ENCODE results near the gene CKB.

GRCh38 chr14:103524002-103524935 lies 1.6 kb upstream of the CKB start:
- TF ChIP-seq ZNF589 (CRISPR knock-in tag; IDR thresholded peaks at IDR 0.05; ENCODE audit: low read depth) (no peak), SAFB (IDR thresholded peaks at IDR 0.05; ENCODE audit: borderline replicate concordance, low read depth, low read length) (no peak), IRF9 (tag; IDR thresholded peaks at IDR 0.05) (no peak), HDAC2 (IDR thresholded peaks at IDR 0.05) (no peak), MAX (CRISPR knock-in tag; IDR thresholded peaks at IDR 0.05) (no peak), ID3 (CRISPR knock-in tag; IDR thresholded peaks at IDR 0.05) (no peak), ID3 (tag; IDR thresholded peaks at IDR 0.05) (no peak), CTCF (IDR thresholded peaks at IDR 0.05 in 2 of 3, conservative IDR thresholded peaks at IDR 0.05 in 1 of 3; ENCODE audit: insufficient read depth in 2 of 3, low read depth in 1 of 3, low read length in 3 of 3) (no peak), HDAC8 (tag; IDR thresholded peaks at IDR 0.05) (no peak), TEAD4 (IDR thresholded peaks at IDR 0.05; ENCODE audit: low read length) (no peak), TEAD4 (CRISPR knock-in tag; IDR thresholded peaks at IDR 0.05; ENCODE audit: borderline replicate concordance) (no peak), HDGF (IDR thresholded peaks at IDR 0.05) (no peak)
